Neural cell (in vitro differentiated cells): Measurements from ENCODE around the gene PSENEN. TPM values are rescaled to one million over a fixed set of nuclear protein-coding genes. Genes with fewer than 3 reads are reported as not detected.
A peak's percentile ranks its signal among the peaks of the same experiment; 100 is the strongest.

ENCODE experiments used
- H2AFZ ChIP-seq: fragments of 200-600, 300-800 bp; sonication (generic), shearing (Covaris generic); 2 replicates; pipeline ENCODE4 v1.6.0; 2014; ENCODE audit warnings: low read depth, mild to moderate bottlenecking, antibody characterized with exemption, low read length, moderate library complexity
- H3F3A ChIP-seq: fragments of 200-600 bp; shearing (Covaris generic); 2 replicates; pipeline ENCODE4 v1.6.1; 2016; ENCODE audit warnings: mild to moderate bottlenecking, moderate library complexity, mixed read lengths, antibody characterized with exemption, low read length; ENCODE audit not compliant: insufficient read depth, poor library complexity, severe bottlenecking
- H3K27ac ChIP-seq: fragments of 200-600, 300-800 bp; sonication (generic), shearing (Covaris generic); 2 replicates; pipeline ENCODE4 v1.5.1; 2014; ENCODE audit warnings: mild to moderate bottlenecking, low read length, moderate library complexity
- H3K27me3 ChIP-seq: fragments of 300-800, 200-600 bp; sonication (generic), shearing (Covaris generic); 2 replicates; pipeline ENCODE4 v1.6.0; 2014; ENCODE audit warnings: mild to moderate bottlenecking, low read depth, low read length, moderate library complexity; ENCODE audit not compliant: insufficient read depth
- H3K36me3 ChIP-seq: fragments of 300-800, 200-600 bp; sonication (generic), shearing (Covaris generic); 2 replicates; pipeline ENCODE4 v1.5.1; 2014; ENCODE audit warnings: mild to moderate bottlenecking, antibody characterized with exemption, low read length, moderate library complexity; ENCODE audit not compliant: insufficient read depth
- H3K4me2 ChIP-seq: fragments of 300-800, 200-600 bp; sonication (generic), shearing (Covaris generic); 2 replicates; pipeline ENCODE4 v1.6.0; 2014; ENCODE audit warnings: mild to moderate bottlenecking, low read length
- H3K4me3 ChIP-seq: fragments of 300-800, 200-600 bp; sonication (generic), shearing (Covaris generic); 2 replicates; pipeline ENCODE4 v1.5.1; 2014; ENCODE audit warnings: mild to moderate bottlenecking, low read length, moderate library complexity
- H3K79me2 ChIP-seq: fragments of 200-600 bp; shearing (Covaris generic); replicated peaks from 2 replicates; pipeline ENCODE4 v1.6.0; 2014; ENCODE audit warnings: mild to moderate bottlenecking, low read length, moderate library complexity; ENCODE audit not compliant: insufficient read depth
- H3K9ac ChIP-seq: fragments of 300-800, 200-600 bp; sonication (generic), shearing (Covaris generic); 2 replicates; pipeline ENCODE4 v1.6.1; 2016; ENCODE audit warnings: mild to moderate bottlenecking, low read length, mixed read lengths
- H3K9me2 ChIP-seq: fragments of 200-600 bp; shearing (Covaris generic); 2 replicates; pipeline ENCODE4 v1.6.1; 2016; ENCODE audit warnings: mild to moderate bottlenecking, low read length, mixed read lengths; ENCODE audit not compliant: insufficient read depth
- H3K9me3 ChIP-seq: fragments of 200-600, 300-800 bp; sonication (generic), shearing (Covaris generic); 2 replicates; pipeline ENCODE4 v1.6.1; 2016; ENCODE audit warnings: mild to moderate bottlenecking, mixed run types, low read length, moderate library complexity, mixed read lengths
- H4K20me1 ChIP-seq: fragments of 200-600 bp; shearing (Covaris generic); 2 replicates; pipeline ENCODE4 v1.6.1; 2016; ENCODE audit warnings: mild to moderate bottlenecking, mixed run types; ENCODE audit not compliant: insufficient read depth
- CTCF ChIP-seq: fragments of 450-650 bp; IDR thresholded peaks from 2 replicates; pipeline ENCODE4 v1.5.1; 2014; ENCODE audit warnings: antibody characterized with exemption, mild to moderate bottlenecking, moderate library complexity; ENCODE audit not compliant: poor library complexity, severe bottlenecking
- EP300 ChIP-seq: fragments of 450-650 bp; conservative IDR thresholded peaks from 2 replicates; pipeline ENCODE4 v1.6.1; 2014; ENCODE audit warnings: antibody characterized with exemption, mild to moderate bottlenecking, moderate library complexity; ENCODE audit not compliant: poor library complexity, severe bottlenecking
- EZH2 ChIP-seq: fragments of 200-600, 300-800 bp; shearing (Covaris generic), sonication (generic); IDR thresholded peaks from 2 replicates; pipeline ENCODE4 v1.6.1; 2014; ENCODE audit warnings: antibody characterized with exemption, low read length, borderline replicate concordance, mild to moderate bottlenecking; ENCODE audit not compliant: insufficient read depth, poor library complexity, severe bottlenecking
- MXI1 ChIP-seq: fragments of 450-650 bp; conservative IDR thresholded peaks from 2 replicates; pipeline ENCODE4 v1.6.1; 2014; ENCODE audit warnings: antibody characterized with exemption, mild to moderate bottlenecking; ENCODE audit not compliant: poor library complexity, severe bottlenecking
- POLR2AphosphoS5 ChIP-seq: IDR thresholded peaks from 2 replicates; pipeline ENCODE4 v1.6.1; 2012
- RAD21 ChIP-seq: fragments of 450-650 bp; conservative IDR thresholded peaks from 2 replicates; pipeline ENCODE4 v1.6.1; 2014; ENCODE audit warnings: antibody characterized with exemption, mild to moderate bottlenecking, moderate library complexity
- REST ChIP-seq: IDR thresholded peaks from 2 replicates; pipeline ENCODE4 v1.6.1; 2012; ENCODE audit warnings: borderline replicate concordance
- SMC3 ChIP-seq: fragments of 450-650 bp; conservative IDR thresholded peaks from 2 replicates; pipeline ENCODE4 v1.6.1; 2014; ENCODE audit warnings: antibody characterized with exemption, mild to moderate bottlenecking, moderate library complexity; ENCODE audit not compliant: poor library complexity
- TAF1 ChIP-seq: IDR thresholded peaks from 2 replicates; pipeline ENCODE4 v1.6.1; 2012; ENCODE audit warnings: low read depth
- polyA plus RNA-seq: library from polyadenylated mRNA; depleted of rRNA; stranded (reverse); fragments of >200 nt; gene quantifications from 2 replicates; pipeline ENCODE4 v1.2.3, GENCODE V29; 2014

The PSENEN gene
- polyA plus RNA-seq, 1 donor from 2014 or later: 46.2 TPM

GRCh38 chr19:35744430-35745327, 772 bp upstream of the PSENEN start:
- H3K9ac ChIP-seq: peak overlapping the region; percentile 94
- H3K4me2 ChIP-seq: peak overlapping the region; percentile 70
- H3K9me2 ChIP-seq: no peaks in the 10 kb centered on the region
- peak overlapping the region; percentile 71 for H2AFZ ChIP-seq
- peak overlapping the region; percentile 98 for H3K27ac ChIP-seq
- peaks cover 22% of the 10 kb centered on the region for H3K79me2 ChIP-seq
- no peaks in the 10 kb centered on the region for H4K20me1 ChIP-seq
- no peaks in the 10 kb centered on the region for H3K27me3 ChIP-seq
- H3K36me3 ChIP-seq: no peaks in the 10 kb centered on the region
- no peaks in the 10 kb centered on the region for H3F3A ChIP-seq
- no peak for TF ChIP-seq REST
- no peak for TF ChIP-seq EP300
- TF ChIP-seq POLR2AphosphoS5: peak; percentile 70
- TF ChIP-seq SMC3: peak; percentile 84
- peak; percentile 68 for TF ChIP-seq RAD21
- peak; percentile 93 for TF ChIP-seq MXI1
- TF ChIP-seq TAF1: no peak
- no peak for TF ChIP-seq EZH2
- peak; percentile 83 for TF ChIP-seq CTCF
- H3K9me3 ChIP-seq: no peaks in the 10 kb centered on the region
- peak overlapping the region; percentile 94 for H3K4me3 ChIP-seq

GRCh38 chr19:35746087-35746462, 624 bp downstream of the PSENEN start:
- peak overlapping the region; percentile 81 for H3K9ac ChIP-seq
- no peaks in the 10 kb centered on the region for H4K20me1 ChIP-seq
- H3K4me3 ChIP-seq: peak overlapping the region; percentile 94
- no peaks in the 10 kb centered on the region for H3K27me3 ChIP-seq
- no peaks in the 10 kb centered on the region for H3K9me3 ChIP-seq
- no peak for TF ChIP-seq REST
- TF ChIP-seq CTCF: no peak
- TF ChIP-seq EP300: no peak
- TF ChIP-seq TAF1: no peak
- TF ChIP-seq EZH2: no peak
- TF ChIP-seq RAD21: no peak
- no peak for TF ChIP-seq SMC3
- TF ChIP-seq MXI1: no peak
- TF ChIP-seq POLR2AphosphoS5: no peak
- peak overlapping the region; percentile 48 for H2AFZ ChIP-seq
- no peaks in the 10 kb centered on the region for H3F3A ChIP-seq
- no peaks in the 10 kb centered on the region for H3K36me3 ChIP-seq
- H3K4me2 ChIP-seq: peak overlapping the region; percentile 91
- H3K27ac ChIP-seq: peak overlapping the region; percentile 69
- H3K9me2 ChIP-seq: no peaks in the 10 kb centered on the region
- peaks cover 22% of the 10 kb centered on the region for H3K79me2 ChIP-seq
